ENCODE measurements around the gene ENOX2. TPM values are rescaled to one million over a fixed set of nuclear protein-coding genes. Genes with fewer than 3 reads are reported as not detected.

ENOX2 gene
- polyA plus RNA-seq, 1 donor from 2014 or later: 48.7 TPM

- Histone ChIP-seq H3K27ac (ENCODE audit: low read length) (no peak overlapping the region), H3K9me2 (ENCODE audit: insufficient read depth, low read length) (no peaks in the 10 kb centered on the region), H4K20me1 (ENCODE audit: insufficient read depth) (no peaks in the 10 kb centered on the region), H2AFZ (ENCODE audit: low read depth, low read length) (no peak overlapping the region), H3K4me3 (ENCODE audit: low read length) (no peak overlapping the region), H3K4me2 (ENCODE audit: low read length) (no peak overlapping the region), H3K27me3 (ENCODE audit: insufficient read depth, low read depth, low read length) (no peaks in the 10 kb centered on the region), H3K9me3 (ENCODE audit: low read length) (no peaks in the 10 kb centered on the region), H3K79me2 (replicated peaks; ENCODE audit: insufficient read depth, low read length) (no peaks in the 10 kb centered on the region), H3F3A (ENCODE audit: insufficient read depth, low read length, poor library complexity, severe bottlenecking) (no peaks in the 10 kb centered on the region), H3K9ac (ENCODE audit: low read length) (no peak overlapping the region), H3K36me3 (ENCODE audit: insufficient read depth, low read length) (no peaks in the 10 kb centered on the region)
- TF ChIP-seq REST (IDR thresholded peaks at IDR 0.05; ENCODE audit: borderline replicate concordance) (no peak), EP300 (conservative IDR thresholded peaks at IDR 0.05; ENCODE audit: poor library complexity, severe bottlenecking) (no peak), MXI1 (conservative IDR thresholded peaks at IDR 0.05; ENCODE audit: poor library complexity, severe bottlenecking) (no peak), EZH2 (IDR thresholded peaks at IDR 0.05; ENCODE audit: borderline replicate concordance, insufficient read depth, low read length, poor library complexity, severe bottlenecking) (no peak), POLR2AphosphoS5 (IDR thresholded peaks at IDR 0.05) (no peak), TAF1 (IDR thresholded peaks at IDR 0.05; ENCODE audit: low read depth) (no peak), RAD21 (conservative IDR thresholded peaks at IDR 0.05) (no peak), CTCF (IDR thresholded peaks at IDR 0.05; ENCODE audit: poor library complexity, severe bottlenecking) (no peak), SMC3 (conservative IDR thresholded peaks at IDR 0.05; ENCODE audit: poor library complexity) (no peak)
Measured at GRCh38 chrX:130810561-130810960, 92.4 kb downstream of the ENOX2 start.

- H3K4me3 ChIP-seq (ENCODE audit: low read length): no peak overlapping the region
- H3K4me2 ChIP-seq (ENCODE audit: low read length): no peak overlapping the region
- H3K36me3 ChIP-seq (ENCODE audit: insufficient read depth, low read length): no peaks in the 10 kb centered on the region
- no peaks in the 10 kb centered on the region for H4K20me1 ChIP-seq (ENCODE audit: insufficient read depth)
- H3K27ac ChIP-seq (ENCODE audit: low read length): no peak overlapping the region
- no peaks in the 10 kb centered on the region for H3K79me2 ChIP-seq (replicated peaks; ENCODE audit: insufficient read depth, low read length)
- H3K27me3 ChIP-seq (ENCODE audit: insufficient read depth, low read depth, low read length): no peaks in the 10 kb centered on the region
- no peak overlapping the region for H3K9ac ChIP-seq (ENCODE audit: low read length)
- no peak overlapping the region for H2AFZ ChIP-seq (ENCODE audit: low read depth, low read length)
- no peaks in the 10 kb centered on the region for H3K9me2 ChIP-seq (ENCODE audit: insufficient read depth, low read length)
- H3F3A ChIP-seq (ENCODE audit: insufficient read depth, low read length, poor library complexity, severe bottlenecking): no peaks in the 10 kb centered on the region
- no peaks in the 10 kb centered on the region for H3K9me3 ChIP-seq (ENCODE audit: low read length)
- no peak for TF ChIP-seq RAD21 (conservative IDR thresholded peaks at IDR 0.05)
- TF ChIP-seq CTCF (IDR thresholded peaks at IDR 0.05; ENCODE audit: poor library complexity, severe bottlenecking): no peak
- TF ChIP-seq POLR2AphosphoS5 (IDR thresholded peaks at IDR 0.05): no peak
- TF ChIP-seq TAF1 (IDR thresholded peaks at IDR 0.05; ENCODE audit: low read depth): no peak
- TF ChIP-seq EP300 (conservative IDR thresholded peaks at IDR 0.05; ENCODE audit: poor library complexity, severe bottlenecking): no peak
- TF ChIP-seq EZH2 (IDR thresholded peaks at IDR 0.05; ENCODE audit: borderline replicate concordance, insufficient read depth, low read length, poor library complexity, severe bottlenecking): no peak
- TF ChIP-seq SMC3 (conservative IDR thresholded peaks at IDR 0.05; ENCODE audit: poor library complexity): no peak
- TF ChIP-seq MXI1 (conservative IDR thresholded peaks at IDR 0.05; ENCODE audit: poor library complexity, severe bottlenecking): no peak
- no peak for TF ChIP-seq REST (IDR thresholded peaks at IDR 0.05; ENCODE audit: borderline replicate concordance)
Measured at GRCh38 chrX:130805903-130806302, 97.1 kb downstream of the ENOX2 start.

Data from neural cell (in vitro differentiated cells).